Fibroblast of pulmonary artery (primary cell): ENCODE data around the gene CNR1.
A peak's percentile ranks its signal among the peaks of the same experiment; 100 is the strongest.
"Not testable (repeated sequence)": the region's sequence is repeated elsewhere in the genome, so short reads cannot be mapped to it uniquely, and the experiment has no call there.

Experiments
- DNase-seq: peaks from one replicate; pipeline ENCODE4 v3.0.0-alpha.2; 2010; ENCODE audit warnings: low read depth
- H3K4me3 ChIP-seq: replicated peaks from 2 replicates; pipeline ENCODE4 v1.5.1; 2011; ENCODE audit warnings: low read depth, mild to moderate bottlenecking, control low read depth, low read length, moderate library complexity
- TF ChIP-seq, protein P1 (sequence below): IDR thresholded peaks from 2 replicates; pipeline ENCODE4 v1.5.1; 2011; ENCODE audit warnings: mild to moderate bottlenecking, control low read depth, low read length, inconsistent platforms; ENCODE audit errors: missing control alignments

CNR1 gene

DNA sequence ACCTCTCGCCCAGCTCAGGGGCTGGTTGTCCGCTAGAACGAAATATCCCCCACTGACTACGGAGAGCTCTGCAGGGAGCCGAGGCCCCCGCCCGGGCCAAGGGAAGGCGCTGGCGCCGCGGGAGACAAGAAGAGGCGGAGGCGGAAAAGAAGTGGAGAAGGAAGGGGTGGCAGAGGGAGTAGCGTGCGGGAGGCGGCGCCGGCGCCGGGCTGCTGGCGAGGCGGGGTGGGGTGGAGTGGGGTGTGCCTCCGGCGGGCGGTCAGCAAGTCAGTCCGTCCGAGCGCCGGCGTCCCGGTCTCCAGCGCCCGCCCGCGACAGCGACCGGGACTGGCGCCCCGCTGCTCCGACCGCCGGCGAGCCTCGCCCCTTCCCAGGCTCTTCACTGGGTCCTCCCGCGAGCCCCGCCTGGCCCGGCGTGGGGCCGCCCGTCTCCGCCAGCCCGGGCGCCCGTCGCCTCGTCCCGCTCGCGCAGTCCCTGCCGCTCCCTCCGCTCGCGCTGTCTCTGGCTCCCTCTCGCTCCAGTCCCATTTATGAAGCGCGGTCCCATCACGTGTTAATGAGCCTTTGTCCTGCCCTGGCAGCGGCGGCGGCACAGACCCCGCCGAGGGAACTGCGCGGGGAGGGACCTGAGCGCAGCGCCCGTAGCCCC lies at the start of gene CNR1:
CNR1 (minus strand) TSS at position 504 of the 649 bp plus-strand sequence. CDS start 21,073 bp downstream, outside the sequence.
- H3K4me3 ChIP-seq = peak within 1 kb of the TSS; percentile 52
- DNase-seq = peak; percentile 14
- TF ChIP-seq, protein P1, sequence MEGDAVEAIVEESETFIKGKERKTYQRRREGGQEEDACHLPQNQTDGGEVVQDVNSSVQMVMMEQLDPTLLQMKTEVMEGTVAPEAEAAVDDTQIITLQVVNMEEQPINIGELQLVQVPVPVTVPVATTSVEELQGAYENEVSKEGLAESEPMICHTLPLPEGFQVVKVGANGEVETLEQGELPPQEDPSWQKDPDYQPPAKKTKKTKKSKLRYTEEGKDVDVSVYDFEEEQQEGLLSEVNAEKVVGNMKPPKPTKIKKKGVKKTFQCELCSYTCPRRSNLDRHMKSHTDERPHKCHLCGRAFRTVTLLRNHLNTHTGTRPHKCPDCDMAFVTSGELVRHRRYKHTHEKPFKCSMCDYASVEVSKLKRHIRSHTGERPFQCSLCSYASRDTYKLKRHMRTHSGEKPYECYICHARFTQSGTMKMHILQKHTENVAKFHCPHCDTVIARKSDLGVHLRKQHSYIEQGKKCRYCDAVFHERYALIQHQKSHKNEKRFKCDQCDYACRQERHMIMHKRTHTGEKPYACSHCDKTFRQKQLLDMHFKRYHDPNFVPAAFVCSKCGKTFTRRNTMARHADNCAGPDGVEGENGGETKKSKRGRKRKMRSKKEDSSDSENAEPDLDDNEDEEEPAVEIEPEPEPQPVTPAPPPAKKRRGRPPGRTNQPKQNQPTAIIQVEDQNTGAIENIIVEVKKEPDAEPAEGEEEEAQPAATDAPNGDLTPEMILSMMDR = no peak

DNA sequence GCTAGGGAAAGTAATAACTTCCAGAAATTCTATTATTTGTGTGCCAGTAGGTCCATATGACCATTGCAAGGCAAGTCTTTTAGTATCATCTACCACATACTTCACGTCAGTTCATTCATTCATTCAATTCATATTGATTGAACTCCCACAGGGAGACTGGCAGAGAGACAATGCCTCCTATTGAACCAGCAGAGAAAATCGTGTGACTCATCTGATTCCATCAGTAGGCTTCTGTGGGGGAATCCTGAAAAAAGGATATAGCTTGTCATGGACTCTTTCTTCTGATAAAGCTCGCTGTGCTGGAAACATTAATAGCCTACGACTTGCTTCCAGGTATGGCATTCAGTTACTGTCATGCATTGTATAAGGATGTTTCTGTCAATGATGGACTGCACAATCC lies 45.3 kb upstream of the CNR1 start:
- TF ChIP-seq, protein P1 = no peak

DNA sequence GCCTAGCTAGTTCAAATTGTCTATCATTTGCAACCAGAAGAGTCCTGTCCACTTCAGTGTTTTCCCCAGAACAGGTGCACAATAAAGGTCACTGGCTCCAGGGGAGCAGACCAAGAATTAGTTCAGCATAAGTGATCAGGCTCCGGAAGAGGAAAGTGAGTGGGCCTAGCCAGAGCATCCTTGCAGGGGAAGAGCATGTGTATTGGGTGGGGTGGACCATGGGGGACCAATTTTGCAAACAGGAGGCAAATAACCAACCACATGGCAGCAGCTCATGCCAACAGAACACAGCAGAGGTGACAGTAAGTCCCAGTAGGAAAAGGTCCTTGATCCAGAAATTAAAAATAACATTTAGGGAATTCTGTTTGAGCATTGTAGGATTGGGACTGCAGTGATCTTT lies 43.2 kb upstream of the CNR1 start:
- H3K4me3 ChIP-seq = no peak overlapping the region
- TF ChIP-seq, protein P1 = no peak
- no peak for DNase-seq

More for the DNA sequence above, 45.3 kb upstream of the CNR1 start:
- no peak for DNase-seq
- no peak overlapping the region for H3K4me3 ChIP-seq

DNA sequence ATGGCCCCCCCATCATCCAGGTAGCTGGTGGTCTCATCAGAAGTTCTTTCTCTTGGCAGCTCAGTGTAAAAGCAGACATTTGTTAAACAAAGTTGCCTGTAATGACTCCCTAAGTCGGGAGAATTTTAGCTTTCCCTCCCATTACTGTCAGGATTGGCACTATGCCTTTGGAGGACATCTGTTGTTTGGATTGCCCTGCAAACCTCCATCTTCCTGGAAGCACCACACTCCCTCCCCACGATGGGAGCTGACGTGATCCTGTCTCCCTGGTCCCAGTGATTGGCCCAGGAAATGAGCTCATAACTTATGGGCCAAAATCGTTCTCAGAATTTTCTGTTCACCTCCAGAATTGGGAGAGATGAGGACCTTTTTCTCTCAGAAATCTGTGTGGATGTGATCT lies 42.6 kb upstream of the CNR1 start:
- no peak overlapping the region for H3K4me3 ChIP-seq
- TF ChIP-seq, protein P1 = no peak
- no peak for DNase-seq

DNA sequence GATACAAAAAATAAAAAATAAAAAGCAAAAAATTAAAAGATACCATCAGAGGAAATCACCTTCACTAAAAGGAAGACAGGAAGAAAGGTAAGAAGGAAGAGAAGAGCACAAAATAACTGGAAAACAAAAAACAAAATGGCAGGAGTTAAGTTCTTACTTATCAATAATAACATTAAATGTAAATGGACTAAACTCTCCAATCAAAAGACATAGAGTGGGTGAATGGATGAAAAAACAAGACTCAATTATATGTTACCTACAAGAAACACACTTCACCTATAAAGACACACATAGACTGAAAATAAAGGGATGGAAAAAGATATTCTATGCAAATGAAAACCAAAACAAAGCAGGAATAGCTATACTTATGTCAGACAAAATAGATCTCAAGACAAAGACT lies 35.6 kb upstream of the CNR1 start:
- DNase-seq, H3K4me3 ChIP-seq: not testable (repeated sequence)

DNA sequence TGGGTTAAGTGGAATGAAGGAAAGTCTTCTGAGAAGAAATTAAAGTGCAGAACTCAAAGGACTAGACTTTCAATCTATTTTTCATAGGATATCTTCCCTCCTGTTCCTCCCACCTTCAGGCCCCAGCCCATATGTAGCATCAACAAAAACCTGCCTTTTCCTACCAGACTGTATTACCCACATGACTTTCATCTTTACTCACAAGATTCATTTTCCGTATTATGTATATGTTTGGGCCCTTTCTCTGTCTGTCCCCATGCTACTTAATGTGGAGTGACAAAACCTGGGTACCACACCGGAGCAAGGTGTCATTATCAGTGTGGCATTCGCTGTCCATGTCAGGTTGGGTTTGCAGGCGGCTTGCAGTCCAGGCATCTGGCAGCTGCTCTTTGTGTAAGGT lies 18.8 kb upstream of the CNR1 start:
- no peak for DNase-seq
- no peak overlapping the region for H3K4me3 ChIP-seq
- TF ChIP-seq, protein P1 = no peak

DNA sequence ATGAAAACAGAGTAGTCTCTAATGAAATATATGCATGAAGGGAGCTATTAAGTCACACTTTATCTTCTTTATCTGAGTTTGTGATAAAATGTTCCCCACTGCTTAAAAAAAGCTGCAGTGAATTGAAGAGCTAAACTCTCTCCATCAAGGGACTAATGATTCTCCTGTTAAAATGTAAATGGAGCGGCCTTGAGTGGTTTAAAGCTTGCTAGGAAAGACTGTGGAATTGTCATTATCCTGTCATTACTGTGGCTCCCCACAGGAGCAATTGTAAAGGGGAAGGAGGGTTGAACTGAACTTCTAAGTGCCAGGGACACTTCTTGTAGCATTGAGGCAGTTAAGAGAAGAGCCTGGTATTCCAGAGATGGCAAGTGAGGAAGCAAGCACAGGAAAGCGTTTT lies 17.3 kb upstream of the CNR1 start:
- TF ChIP-seq, protein P1 = no peak
- H3K4me3 ChIP-seq = no peak overlapping the region
- no peak for DNase-seq
